Measurements from ENCODE around the gene LRRC61.
A peak's percentile ranks its signal among the peaks of the same experiment; 100 is the strongest.

Gene LRRC61

GRCh38 chr7:150361807-150362621 lies 38.9 kb downstream of the LRRC61 start:
- no peak overlapping the region for H3K4me3 ChIP-seq (replicated peaks; ENCODE audit: low read depth, low read length)
- DNase-seq (ENCODE audit: low read depth): no peak
- TF ChIP-seq CTCF (IDR thresholded peaks at IDR 0.05; ENCODE audit: low read length, missing control alignments): no peak

DNA sequence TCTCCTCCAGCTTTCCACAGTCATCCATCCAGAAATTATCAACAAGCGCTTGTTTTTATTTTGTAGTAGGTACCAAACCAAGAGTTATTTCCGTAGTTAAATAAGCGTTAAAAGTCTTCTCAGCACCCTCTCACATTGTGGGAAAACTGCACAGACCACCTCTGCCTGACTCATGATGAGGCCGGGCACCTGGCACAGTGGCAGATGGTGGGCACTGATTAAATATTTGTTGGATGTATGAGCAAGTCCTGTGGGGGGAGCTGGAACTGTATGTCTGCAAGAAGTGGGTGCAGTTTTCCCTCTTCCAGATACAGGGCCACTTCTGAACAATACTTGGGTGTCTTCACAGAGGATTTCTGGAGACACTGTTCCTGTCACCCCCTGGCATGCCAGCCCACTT lies 40.2 kb downstream of the LRRC61 start:
- no peak overlapping the region for H3K4me3 ChIP-seq (replicated peaks; ENCODE audit: low read depth, low read length)
- no peak for TF ChIP-seq CTCF (IDR thresholded peaks at IDR 0.05; ENCODE audit: low read length, missing control alignments)
- DNase-seq (ENCODE audit: low read depth): no peak

GRCh38 chr7:150363872-150364271 lies 40.7 kb downstream of the LRRC61 start:
- DNase-seq (ENCODE audit: low read depth): no peak
- TF ChIP-seq CTCF (IDR thresholded peaks at IDR 0.05; ENCODE audit: low read length, missing control alignments): no peak
- no peak overlapping the region for H3K4me3 ChIP-seq (replicated peaks; ENCODE audit: low read depth, low read length)

- H3K4me3 ChIP-seq (replicated peaks; ENCODE audit: low read depth, low read length): no peak overlapping the region
- TF ChIP-seq CTCF (IDR thresholded peaks at IDR 0.05; ENCODE audit: low read length, missing control alignments): no peak
- DNase-seq (ENCODE audit: low read depth): no peak
These were observed 42.0 kb downstream of the LRRC61 start for GRCh38 chr7:150365194-150365593.

DNA sequence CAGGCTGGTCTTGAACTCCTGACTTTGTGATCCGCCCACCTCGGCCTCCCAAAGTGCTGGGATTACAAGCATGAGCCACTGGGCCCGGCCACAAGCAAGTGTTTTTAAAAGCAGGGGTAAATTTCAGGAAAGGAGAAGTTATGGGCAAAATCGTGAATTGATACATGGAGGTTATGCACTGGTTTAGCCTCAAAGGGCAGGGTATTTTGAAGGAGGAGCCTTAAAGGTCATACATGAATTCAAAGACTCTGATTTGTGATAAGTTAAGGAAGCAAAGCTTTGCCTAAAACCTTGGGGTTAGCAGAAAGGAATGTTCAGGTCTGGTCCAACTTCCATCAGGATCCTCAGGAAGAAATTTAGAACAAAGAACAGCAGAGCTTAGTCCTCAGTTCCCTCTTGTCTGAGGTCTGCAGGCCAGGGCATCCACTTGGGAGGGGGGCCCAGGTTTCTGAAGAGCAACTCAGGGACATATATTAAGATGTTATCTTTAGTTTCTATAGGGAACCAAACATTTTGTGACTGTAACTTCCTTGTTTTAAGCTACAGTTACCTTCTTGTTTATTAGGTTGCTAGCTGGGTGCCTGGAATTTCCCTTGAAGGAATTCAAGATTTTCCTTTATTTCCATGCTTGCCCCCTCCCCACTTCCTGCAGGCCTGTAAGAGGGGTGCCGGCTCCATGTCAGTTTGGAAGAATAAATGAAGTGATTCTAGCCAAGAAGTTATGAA lies 42.7 kb downstream of the LRRC61 start:
- H3K4me3 ChIP-seq (replicated peaks; ENCODE audit: low read depth, low read length): no peak overlapping the region
- TF ChIP-seq CTCF (IDR thresholded peaks at IDR 0.05; ENCODE audit: low read length, missing control alignments): no peak
- DNase-seq (ENCODE audit: low read depth): no peak

DNA sequence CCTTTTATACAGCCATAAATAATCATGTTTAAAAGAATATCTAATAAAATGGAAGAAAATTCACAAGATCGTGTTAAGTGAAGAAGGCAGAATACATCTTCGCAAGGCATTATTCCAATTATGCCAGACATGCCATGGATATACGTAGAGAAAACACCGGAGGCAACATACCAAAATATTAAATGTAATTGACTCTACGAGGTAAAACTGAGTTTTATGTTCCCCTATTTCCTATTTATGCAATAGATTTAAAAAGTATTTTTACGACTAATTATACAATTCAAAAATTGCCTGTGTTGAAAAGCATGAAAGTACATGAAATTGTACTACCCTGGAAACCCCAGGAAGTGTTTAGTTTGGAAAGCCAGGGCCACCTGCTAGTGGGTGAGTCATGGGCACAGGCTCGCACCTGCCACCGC lies 44.5 kb downstream of the LRRC61 start:
- no peak for DNase-seq (ENCODE audit: low read depth)
- TF ChIP-seq CTCF (IDR thresholded peaks at IDR 0.05; ENCODE audit: low read length, missing control alignments): no peak
- peak overlapping the region; percentile 86 for H3K4me3 ChIP-seq (replicated peaks; ENCODE audit: low read depth, low read length)

All from fibroblast of pulmonary artery (primary cell).